ENCODE results near the gene TRMT61A. TPM values are rescaled to one million over a fixed set of nuclear protein-coding genes. Genes with fewer than 3 reads are reported as not detected.

The TRMT61A gene
- total RNA-seq, 1 donor from 2014 or later: 9.5 TPM

- Mint-ChIP-seq H3K27ac (no peak overlapping the region), H3K36me3 (peaks cover 42% of the 10 kb centered on the region), H3K4me1 (no peaks in the 10 kb centered on the region), H3K9me3 (no peaks in the 10 kb centered on the region), H3K27me3 (ENCODE audit: low read depth) (no peaks in the 10 kb centered on the region), H3K4me3 (no peak overlapping the region)
- DNase-seq (ENCODE audit: low spot score in 2 of 2, unreplicated experiment in 2 of 2): no peak
- TF ChIP-seq CTCF (IDR thresholded peaks at IDR 0.05; ENCODE audit: unreplicated experiment): no peak
These were observed 26.1 kb upstream of the TRMT61A start for GRCh38 chr14:103502877-103503276.

GRCh38 chr14:103503296-103503695, 25.7 kb upstream of the TRMT61A start:
- no peak for TF ChIP-seq CTCF (IDR thresholded peaks at IDR 0.05; ENCODE audit: unreplicated experiment)
- no peaks in the 10 kb centered on the region for H3K9me3 Mint-ChIP-seq

GRCh38 chr14:103504991-103505565, 23.9 kb upstream of the TRMT61A start:
- H3K36me3 Mint-ChIP-seq: peaks cover 46% of the 10 kb centered on the region
- H3K27ac Mint-ChIP-seq: no peak overlapping the region

More at GRCh38 chr14:103503296-103503695, 25.7 kb upstream of the TRMT61A start:
- H3K36me3 Mint-ChIP-seq: peaks cover 42% of the 10 kb centered on the region
- no peak overlapping the region for H3K4me3 Mint-ChIP-seq
- H3K4me1 Mint-ChIP-seq: no peaks in the 10 kb centered on the region
- DNase-seq (ENCODE audit: low spot score in 2 of 2, unreplicated experiment in 2 of 2): no peak
- no peak overlapping the region for H3K27ac Mint-ChIP-seq
- no peaks in the 10 kb centered on the region for H3K27me3 Mint-ChIP-seq (ENCODE audit: low read depth)

GRCh38 chr14:103507751-103508150, 21.2 kb upstream of the TRMT61A start:
- Mint-ChIP-seq H3K4me3 (no peak overlapping the region), H3K4me1 (peaks cover 3% of the 10 kb centered on the region), H3K27ac (no peak overlapping the region), H3K9me3 (no peaks in the 10 kb centered on the region), H3K27me3 (ENCODE audit: low read depth) (no peaks in the 10 kb centered on the region), H3K36me3 (peaks cover 38% of the 10 kb centered on the region)
- no peak for TF ChIP-seq CTCF (IDR thresholded peaks at IDR 0.05; ENCODE audit: unreplicated experiment)
- no peak for DNase-seq (ENCODE audit: low spot score in 2 of 2, unreplicated experiment in 2 of 2)

More at GRCh38 chr14:103504991-103505565, 23.9 kb upstream of the TRMT61A start:
- no peak for DNase-seq (ENCODE audit: low spot score in 2 of 2, unreplicated experiment in 2 of 2)
- Mint-ChIP-seq H3K4me1 (no peaks in the 10 kb centered on the region), H3K9me3 (no peaks in the 10 kb centered on the region), H3K27me3 (ENCODE audit: low read depth) (no peaks in the 10 kb centered on the region), H3K4me3 (no peak overlapping the region)
- TF ChIP-seq CTCF (IDR thresholded peaks at IDR 0.05; ENCODE audit: unreplicated experiment): no peak

- no peak for DNase-seq (ENCODE audit: low spot score in 2 of 2, unreplicated experiment in 2 of 2)
- no peak for TF ChIP-seq CTCF (IDR thresholded peaks at IDR 0.05; ENCODE audit: unreplicated experiment)
These were observed 20.3 kb upstream of the TRMT61A start for GRCh38 chr14:103508521-103509329.

More at GRCh38 chr14:103508521-103509329, 20.3 kb upstream of the TRMT61A start:
- peaks cover 31% of the 10 kb centered on the region for H3K36me3 Mint-ChIP-seq
- no peak overlapping the region for H3K27ac Mint-ChIP-seq
- H3K4me3 Mint-ChIP-seq: no peak overlapping the region
- H3K9me3 Mint-ChIP-seq: no peaks in the 10 kb centered on the region
- peaks cover 3% of the 10 kb centered on the region for H3K4me1 Mint-ChIP-seq
- no peaks in the 10 kb centered on the region for H3K27me3 Mint-ChIP-seq (ENCODE audit: low read depth)
